Left kidney (tissue), 2 donors: ENCODE measurements around the gene USP35. TPM values are rescaled to one million over a fixed set of nuclear protein-coding genes. Genes with fewer than 3 reads are reported as not detected.

Experiments
- DNase-seq: peaks from one replicate; pipeline ENCODE4 v3.0.0-alpha.2; 2013
- polyA plus RNA-seq: library from polyadenylated mRNA; unstranded; fragments of 120-200 nt; gene quantifications from one replicate; pipeline ENCODE4 v1.2.1, GENCODE V29; 2013; ENCODE audit not compliant: insufficient read length

Gene USP35
- polyA plus RNA-seq, 1 donor: 4.9 TPM

DNA sequence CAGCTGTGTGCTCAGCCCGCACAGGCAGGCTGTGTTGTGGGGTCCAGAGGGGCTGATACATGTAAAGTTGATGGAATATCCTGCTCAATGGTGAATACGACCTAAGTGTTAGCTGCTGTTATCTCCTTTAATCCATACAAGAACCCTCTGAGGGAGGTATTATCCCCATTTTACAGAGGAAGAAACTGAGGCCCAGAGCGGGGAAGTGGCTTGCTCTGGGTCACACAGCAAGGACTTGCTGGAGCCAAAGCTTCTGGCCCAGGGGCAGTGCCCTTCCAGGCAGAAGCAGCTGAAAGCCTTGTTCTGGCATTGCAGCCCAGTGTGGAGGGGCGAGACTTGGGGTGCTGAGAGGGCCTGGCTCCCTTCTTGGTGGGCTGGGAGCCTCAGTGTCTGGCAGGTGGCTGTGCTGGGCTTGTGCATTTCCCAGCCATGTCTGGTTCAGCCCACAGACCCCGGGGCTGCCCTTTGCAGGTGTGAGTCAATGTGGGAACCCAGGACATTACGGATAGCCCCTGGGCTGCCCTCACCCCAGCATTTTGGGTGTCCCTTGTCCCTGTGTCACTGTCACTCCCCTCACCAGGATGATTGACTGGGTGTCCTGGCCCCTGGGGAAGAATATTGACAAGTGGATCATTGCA, 10.4 kb downstream of the USP35 start:
- no peak for DNase-seq

DNA sequence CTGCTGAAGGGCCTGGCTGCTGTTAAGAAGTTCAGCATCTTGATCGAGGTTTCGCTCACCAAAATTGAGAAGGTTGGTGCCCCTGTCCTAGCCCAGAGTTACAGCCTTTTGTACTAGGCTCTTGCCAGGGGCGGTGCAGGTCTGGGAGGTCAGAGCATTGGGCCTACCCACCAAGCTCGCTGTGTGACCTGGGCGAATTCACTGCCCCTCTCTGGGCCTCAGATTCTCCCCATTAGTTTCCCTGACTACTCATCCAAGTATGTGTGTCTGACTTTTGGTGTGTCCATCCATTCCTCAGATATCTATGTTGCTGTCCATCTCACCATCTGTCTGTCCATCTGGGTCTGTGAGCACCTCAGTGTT, 10.9 kb downstream of the USP35 start:
- DNase-seq: no peak

DNA sequence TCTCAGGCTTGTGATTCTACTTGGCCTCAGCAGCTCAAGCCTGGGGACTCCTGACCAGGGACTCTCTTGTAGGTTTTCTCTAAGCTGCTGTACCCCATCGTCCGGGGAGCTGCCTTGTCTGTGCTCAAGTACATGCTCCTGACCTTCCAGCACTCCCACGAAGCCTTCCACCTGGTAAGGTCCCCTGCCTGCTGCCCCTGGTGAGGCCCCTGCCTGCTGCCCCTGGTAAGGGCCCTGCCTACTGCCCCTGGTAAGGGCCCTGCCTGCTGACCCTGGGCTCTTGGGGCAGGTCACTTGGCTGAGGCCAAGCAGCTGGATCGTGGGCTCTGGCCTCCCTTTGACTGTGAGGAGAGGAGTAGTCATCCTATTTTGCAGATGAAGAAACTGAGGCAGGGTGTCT, 11.3 kb downstream of the USP35 start:
- DNase-seq: no peak

DNA sequence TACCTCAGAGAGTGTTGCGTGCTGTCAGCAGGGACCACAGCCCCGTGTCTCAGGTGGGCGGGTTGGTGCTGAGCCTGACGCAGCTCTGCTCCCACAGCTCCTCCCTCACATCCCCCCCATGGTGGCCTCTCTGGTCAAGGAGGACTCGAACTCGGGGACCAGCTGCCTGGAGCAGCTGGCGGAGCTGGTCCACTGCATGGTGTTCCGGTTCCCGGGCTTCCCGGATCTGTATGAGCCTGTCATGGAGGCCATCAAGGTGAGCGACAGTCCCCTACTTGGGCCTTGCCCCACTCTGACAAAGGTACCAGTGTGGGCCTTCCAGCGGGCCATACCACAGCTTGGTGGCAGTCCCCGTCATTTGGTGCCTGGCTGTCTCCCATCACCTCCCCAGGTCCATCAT, 11.8 kb downstream of the USP35 start:
- no peak for DNase-seq

DNA sequence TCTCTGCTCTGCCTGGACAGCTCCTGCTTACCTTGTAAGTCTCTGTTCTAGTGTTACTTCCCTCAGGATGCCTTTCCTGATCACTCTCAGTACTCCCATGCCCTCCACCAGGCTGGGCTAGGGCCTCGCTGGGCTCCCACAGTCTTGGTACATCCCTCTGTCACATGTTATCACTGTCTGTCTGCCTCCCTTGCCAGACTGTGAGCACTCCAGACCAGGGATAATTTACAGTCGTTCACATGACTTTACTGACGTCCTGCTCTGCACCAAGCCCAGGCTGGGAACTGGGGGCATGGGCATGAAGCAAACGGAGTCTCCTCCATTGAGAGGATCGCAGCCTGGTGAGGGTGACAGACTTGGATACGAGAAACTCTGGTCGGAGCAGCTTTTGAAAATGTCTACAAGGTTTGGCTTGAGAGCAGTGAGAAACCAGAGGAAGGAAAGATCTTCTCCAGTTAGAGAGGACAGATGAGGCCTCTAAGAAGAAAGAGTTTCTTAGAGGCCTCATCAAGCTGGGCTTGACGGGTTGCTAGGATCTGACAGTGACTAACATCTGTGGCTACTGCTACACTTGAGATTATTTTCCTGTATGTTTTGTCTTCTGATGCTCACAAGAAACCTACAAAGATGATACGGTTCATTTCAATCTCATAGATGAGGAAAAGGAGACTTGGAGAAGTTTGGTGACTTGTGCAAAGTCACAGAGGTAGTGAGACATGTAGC, 12.5 kb downstream of the USP35 start:
- no peak for DNase-seq

DNA sequence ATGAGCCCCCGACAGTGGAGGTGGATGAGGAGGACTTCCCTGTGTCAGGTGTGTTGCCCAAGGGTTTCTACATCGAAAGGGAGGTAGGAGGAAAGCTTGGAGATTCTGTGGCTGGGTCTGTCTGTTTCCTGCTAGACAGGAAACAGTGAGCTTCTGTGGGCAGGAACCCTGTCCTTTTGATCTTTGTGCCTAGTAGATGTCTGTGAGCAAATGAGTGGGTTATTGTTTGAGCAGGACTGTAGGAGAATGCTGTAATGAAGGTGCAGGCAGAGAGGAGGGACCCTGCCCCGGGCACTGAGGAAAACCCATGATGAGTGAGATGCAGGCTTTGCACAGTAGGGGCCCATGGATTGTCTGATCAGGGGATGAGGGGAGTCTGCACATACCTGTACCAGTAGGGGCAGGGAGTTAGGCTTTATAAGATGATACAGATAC, 14.0 kb downstream of the USP35 start:
- no peak for DNase-seq

DNA sequence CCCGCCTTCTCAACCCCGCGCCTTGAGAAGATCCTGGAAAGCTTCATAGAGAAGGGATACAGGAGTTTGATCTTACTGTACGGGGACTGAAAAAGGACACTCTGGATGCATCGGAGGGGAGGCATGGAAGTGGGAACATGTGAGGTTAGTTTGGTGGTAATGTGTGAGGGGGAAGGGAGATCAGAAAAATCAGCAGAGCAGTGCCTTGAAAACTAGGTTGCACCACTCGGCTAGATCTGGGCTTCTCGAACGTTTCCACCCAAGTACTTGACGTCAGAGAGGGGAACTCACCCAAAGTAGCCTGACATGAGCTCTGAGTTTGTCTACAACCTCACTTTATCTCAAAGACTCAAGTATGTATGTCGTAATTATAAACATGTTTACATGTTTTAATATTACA, 14.5 kb downstream of the USP35 start:
- no peak for DNase-seq

DNA sequence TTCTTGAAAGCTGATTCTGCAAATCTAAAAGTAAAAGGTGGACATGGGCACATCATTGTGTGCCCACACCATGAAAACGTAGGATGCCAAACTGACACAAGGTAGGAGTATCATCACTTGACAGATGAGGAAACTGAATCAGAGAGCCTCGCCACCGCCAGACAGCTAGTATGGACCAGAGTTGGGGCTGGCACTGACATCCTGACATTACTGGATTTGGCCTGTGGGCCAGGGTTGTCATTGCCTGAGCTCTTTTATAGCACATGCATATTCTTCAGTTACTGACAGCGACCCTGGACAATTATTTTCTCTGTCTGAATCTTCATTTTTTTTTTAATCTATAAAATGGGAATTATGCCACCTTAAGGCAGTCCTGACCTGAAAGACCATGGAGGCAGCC, 16.5 kb downstream of the USP35 start:
- no peak for DNase-seq

DNA sequence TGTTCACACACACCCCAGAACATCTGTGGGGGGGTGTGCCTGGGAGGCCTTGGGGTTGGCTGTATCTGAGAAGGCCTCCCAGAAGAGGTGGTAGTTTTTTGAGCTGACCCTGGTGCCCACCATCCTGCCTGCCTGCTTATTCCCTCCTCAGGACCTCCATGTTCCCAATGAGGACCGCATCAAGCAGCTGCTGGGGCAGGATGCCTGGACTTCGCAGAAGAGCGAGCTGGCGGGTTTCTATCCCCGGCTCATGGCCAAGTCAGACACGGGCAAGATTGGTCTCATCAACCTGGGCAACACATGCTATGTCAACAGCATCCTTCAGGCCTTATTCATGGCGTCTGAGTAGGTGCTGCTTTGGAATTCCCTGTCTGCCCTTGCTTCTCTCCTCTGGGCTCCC, 17.0 kb downstream of the USP35 start:
- no peak for DNase-seq

DNA sequence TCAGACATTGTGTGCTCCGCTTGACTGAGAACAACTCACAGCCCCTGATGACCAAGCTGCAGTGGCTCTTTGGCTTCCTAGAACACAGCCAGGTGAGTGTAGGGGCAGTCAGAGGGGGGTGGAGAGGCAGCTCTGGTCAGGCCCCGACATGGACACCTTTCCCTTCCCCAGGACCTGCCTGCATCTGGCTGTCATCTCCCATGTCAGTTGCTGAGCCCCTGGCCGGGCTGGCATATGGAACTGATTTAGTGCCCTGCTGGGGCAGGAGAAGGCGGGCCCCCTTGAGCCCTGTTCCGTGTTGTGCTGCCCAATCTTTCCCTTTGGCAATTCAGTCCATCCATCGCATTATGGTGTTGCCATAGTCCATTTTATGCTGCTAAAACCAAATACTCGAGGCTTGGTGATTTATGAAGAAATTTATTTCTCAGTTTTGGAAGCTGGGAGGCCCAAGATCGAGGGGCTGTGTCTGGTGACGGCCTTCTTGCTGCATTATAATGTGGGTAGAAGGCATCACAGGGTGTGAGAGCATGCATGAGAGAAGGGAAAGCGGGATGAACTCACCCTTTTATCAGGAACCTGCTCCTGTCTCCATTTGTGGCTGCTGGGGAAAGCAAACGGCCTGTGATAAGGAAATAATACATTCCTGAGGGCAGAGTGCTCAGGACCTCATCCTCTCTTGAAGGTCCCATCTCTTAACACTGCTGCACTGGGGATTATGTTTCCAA, 19.0 kb downstream of the USP35 start:
- DNase-seq: no peak

DNA sequence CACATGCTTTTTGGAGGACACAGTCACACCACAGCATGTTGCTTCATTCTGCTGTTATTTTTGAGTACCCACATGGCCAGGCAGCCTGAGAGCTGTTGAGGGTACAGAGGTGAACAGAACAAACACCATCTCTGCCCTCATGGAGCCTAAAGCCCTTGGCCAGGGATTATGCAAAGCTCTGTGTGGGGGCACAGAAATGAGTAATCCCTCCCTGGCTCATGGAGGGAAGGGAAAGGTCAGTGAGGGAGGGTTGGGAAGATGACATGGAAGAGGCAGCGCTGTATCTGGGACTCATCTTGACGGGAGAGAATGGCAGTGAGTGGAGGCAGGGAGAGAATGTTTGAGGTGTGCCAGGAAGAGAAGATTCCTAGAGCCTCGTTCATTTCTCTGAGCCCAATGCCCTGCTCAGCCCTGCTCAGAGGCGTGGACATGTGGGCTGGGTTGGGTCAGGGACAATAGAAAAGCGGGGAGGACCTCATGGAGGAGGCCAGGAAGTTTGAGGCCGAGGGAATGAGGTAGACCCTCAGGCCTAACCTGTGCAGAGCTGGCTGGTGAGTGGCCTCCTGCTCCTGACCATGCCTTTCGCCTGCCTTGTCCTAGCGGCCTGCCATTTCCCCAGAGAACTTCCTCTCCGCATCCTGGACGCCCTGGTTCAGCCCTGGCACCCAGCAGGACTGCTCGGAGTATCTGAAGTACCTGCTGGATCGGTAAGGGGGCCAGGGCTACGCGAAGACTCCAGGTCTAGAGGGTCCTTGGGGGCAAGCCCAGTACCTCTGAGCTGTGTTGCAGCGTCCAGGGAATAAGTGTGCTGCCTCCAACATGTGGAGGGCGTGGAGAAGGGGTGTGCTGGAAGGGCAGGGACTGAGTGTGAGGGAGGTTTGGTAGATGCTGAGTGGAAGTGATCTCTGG, 19.8 kb downstream of the USP35 start:
- DNase-seq: no peak

DNA sequence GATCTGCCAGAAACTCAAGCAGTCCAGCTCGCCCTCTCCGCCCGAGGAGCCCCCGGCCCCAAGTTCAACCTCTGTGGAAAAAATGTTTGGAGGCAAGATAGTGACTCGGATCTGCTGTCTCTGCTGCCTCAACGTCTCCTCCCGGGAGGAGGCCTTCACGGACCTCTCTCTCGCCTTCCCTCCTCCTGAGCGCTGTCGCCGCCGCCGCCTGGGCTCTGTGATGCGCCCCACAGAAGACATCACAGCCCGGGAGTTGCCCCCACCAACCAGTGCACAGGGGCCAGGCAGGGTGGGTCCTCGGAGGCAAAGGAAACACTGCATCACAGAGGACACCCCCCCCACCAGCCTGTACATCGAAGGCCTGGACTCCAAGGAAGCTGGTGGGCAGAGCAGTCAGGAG, 20.8 kb downstream of the USP35 start:
- DNase-seq: no peak

DNA sequence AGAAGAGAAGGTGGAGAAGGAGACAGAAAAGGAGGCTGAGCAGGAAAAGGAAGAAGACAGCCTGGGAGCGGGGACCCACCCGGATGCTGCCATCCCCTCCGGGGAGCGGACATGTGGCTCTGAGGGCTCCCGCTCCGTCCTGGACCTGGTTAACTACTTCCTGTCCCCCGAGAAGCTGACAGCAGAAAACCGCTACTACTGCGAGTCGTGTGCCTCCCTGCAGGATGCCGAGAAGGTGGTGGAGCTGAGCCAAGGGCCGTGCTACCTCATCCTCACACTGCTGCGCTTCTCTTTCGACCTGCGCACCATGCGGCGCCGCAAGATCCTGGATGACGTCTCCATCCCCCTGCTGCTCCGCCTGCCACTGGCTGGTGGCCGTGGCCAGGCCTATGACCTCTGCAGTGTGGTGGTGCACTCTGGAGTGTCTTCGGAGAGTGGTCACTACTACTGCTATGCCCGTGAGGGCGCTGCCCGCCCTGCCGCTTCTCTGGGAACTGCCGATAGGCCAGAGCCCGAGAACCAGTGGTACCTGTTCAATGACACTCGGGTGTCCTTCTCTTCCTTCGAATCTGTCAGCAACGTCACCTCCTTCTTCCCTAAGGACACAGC, 21.4 kb downstream of the USP35 start:
- no peak for DNase-seq

DNA sequence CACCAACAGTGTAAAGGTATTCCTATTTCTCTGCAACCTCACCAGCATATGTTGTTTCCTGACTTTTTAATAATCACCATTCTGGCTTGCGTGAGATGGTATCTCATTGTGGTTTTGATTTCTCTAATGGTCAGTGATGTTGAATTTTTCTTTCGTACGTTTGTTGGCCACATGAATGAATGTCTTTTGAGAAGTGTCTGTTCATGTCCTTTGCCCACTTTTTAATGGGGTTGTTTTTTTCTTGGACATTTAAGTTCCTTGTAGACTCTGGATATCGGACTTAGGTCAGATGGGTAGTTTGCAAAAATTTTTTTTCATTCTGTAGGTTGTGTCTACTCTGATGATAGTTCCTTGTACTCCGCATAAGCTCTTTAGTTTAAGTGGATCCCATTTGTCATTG, 22.8 kb downstream of the USP35 start:
- DNase-seq: no peak

DNA sequence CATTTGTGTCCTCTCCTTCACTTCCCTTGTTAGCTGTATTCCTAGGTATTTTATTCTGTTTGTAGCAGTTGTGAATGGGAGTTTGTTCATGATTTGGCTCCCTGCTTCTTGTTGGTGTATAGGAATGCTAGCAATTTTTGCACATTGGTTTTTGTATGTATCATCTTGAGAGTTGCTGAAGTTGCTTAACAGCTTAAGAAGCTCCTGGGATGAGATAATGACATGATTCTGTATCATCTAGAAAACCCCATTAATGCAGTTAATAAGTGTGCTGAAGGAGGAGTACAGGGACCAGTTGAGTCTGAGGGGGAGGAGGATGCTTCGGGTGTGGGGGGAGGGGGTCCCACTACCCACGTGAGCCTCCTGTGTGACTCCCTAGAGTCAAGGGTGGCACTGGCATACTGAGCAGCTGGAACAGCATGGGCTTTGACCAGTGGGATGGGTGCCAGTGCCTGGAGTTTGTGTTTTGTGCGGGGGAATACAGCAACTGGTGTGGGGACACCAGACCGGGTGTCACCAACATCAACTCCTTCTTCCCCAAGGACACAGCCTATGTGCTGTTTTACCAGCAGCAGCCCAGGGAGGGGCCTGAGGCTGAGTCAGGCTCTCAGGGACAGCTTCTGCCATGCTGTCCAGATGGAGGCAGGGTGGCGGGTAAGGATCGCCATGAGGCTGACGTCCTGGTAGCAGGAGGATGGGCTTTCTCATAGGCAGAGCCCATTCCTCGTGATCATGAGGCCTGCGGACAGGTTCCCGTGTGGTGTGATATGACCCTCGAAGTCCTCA, 24.1 kb downstream of the USP35 start:
- no peak for DNase-seq

DNA sequence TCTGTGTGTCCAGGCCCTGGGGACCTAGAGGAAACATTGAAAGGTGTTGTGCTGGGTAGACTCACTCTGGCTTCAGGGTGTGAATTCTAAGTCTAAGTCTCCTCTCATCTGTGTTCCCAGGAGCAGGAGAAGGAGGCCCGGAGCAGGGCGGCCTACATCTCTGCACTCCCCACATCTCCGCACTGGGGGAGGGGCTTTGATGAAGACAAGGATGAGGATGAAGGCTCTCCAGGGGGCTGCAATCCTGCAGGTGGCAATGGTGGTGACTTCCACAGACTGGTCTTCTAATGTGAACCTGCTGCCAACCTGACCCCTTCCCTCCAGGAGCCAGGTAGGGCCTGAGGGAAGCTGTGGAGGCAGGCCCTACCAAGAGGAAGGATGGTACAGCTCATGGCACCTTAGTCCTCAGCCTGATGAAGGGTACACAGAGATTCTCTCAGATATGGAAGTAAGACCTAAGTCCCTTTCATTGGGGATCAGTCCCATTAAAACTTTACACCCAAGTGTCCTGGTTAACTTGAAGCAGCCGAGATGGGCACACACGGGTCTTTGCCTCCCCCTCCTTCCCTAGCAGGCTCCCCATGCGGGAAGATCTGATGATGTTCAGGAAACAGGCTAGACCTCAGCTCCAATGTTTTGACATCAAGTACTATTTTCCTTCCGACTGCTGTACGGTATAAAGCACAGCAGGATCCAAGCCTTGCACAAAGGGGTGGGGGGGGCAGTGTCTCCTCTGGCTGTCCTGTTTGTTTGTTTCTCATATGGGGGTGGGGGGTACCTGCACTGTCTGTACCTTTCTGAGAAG, 25.0 kb downstream of the USP35 start:
- no peak for DNase-seq

DNA sequence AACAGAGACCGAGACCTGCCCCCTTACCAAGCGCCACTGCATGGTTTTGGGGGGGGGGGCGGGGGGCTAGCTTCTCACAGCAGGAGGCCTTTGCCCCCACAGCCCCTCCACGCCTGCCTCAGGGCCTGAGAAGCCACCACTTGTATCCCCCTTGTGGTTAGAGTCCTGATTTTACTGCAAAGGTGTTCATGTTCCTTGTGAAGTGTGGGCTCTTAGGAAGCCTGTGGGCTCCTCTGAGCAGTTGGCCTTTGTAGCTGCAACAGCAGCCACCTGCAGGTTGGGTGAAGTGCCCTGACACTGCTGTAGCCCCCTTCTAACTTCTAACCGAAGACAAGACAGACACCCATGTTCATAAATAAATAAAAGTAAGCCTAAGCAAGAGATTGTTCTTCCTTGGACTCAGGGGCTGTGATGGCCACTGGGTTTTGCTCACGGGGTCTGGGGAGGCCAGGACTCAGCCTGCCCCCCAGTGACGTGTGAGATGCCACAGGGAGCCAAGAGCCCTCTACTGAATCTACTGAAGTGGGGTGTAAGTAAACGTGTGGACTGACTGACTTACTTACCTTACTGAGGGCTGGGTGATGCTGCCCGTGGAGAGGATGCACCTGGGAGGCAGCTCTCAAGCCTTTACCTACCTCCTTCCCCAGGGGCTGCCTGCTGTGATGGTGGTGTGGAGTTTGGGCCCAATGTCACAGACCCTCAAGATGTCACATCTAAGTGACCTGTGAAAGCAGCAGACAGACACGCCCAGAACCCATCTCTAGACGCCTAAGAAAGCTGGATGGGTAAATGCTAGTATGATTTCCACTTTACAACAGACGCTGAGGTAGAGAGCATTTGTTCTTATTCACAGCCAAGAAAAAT, 25.8 kb downstream of the USP35 start:
- DNase-seq: no peak

DNA sequence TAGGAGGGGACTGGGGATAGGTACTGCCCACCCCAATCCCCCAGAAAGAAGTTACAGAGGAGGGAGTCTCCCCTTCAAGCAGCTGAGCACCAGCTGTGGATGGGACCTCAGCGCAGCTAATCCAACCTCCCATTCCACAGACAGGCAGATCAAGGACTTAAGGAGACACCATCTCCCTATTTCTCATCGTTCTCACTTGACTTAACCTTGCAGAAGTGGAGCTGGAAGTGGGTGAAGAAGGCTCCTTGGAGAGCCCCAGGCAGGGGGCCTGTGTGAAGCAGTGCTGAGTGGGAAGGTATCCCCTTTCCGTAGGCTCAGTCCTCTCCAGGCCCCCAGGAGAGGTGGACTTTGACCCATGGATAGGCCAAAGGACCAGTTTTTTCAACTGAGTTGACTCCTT, 27.3 kb downstream of the USP35 start:
- DNase-seq: no peak

DNA sequence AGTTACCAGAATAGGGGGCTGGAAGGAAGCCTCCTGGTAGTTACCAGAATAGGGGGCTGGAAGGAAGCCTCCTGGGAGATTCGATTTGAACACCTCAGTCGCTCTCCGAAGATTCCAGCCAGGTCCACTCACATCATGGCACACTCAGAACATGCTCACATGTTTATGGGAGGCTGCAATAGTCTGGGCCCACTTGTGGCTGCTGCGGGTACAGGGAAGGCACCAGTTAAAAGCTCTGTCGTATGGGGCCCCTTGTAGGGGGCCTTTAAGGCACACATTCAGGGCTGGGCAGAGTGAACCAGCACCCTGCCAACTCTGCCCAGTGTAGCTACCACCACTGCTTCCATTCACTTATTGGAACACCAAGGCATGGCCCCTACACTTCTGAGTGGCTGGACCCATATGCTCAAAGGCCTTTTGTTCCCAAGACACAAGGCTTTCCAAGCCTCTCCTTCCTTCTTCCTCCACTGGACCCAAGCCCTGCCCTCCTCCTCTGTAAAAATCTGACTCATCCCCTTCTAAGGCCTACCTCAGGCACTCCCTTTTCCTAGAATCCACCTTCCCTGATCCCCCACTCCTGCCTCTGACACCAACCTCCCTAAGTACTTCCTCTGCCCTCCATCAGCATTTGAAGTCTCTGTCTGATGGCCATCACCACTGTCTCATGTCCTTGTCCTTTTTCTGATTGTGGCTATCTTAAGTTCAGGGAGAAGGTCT, 28.0 kb downstream of the USP35 start:
- no peak for DNase-seq
